ENCODE data around the gene KCTD17. TPM values are rescaled to one million over a fixed set of nuclear protein-coding genes. Genes with fewer than 3 reads are reported as not detected.

The KCTD17 gene
- total RNA-seq, 1 donor = 25.0 TPM

DNA sequence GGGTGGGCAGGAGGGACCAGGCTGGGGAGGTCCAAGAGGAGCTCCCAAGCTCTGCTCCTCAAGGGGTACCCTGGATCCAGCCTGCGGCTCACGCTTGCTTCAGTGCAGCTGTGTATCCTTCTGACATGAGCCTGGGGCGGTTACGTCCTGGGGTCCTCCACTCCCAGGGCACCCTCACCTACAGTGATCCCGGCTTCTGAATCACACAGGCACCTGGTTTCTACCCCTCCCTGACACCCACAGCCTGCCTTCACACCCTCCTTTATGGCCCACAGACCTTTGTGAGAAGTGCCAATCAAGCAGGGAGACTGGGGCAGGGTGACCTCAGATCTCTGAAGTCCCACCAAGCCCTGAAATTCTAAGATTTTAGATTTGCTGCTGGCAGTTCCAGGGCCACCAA is 30.5 kb upstream of the KCTD17 start:
- Histone ChIP-seq H3K36me3 (ENCODE audit: insufficient read depth, low read length) (peaks cover 23% of the 10 kb centered on the region), H3K79me2 (ENCODE audit: insufficient read depth, low read length) (peaks cover 11% of the 10 kb centered on the region), H3K4me3 (ENCODE audit: insufficient read depth, low read length) (no peak overlapping the region), H3K4me1 (ENCODE audit: insufficient read depth, low read length) (peaks cover 12% of the 10 kb centered on the region), H3K4me2 (ENCODE audit: insufficient read depth, low read length) (no peak overlapping the region), H2AFZ (ENCODE audit: low read length) (no peak overlapping the region), H4K20me1 (ENCODE audit: insufficient read depth, low read length) (peaks cover 34% of the 10 kb centered on the region), H3K27ac (ENCODE audit: low read depth, low read length) (no peak overlapping the region), H3K27me3 (ENCODE audit: insufficient read depth, low read length) (no peaks in the 10 kb centered on the region), H3K9me3 (ENCODE audit: low read depth, low read length) (no peaks in the 10 kb centered on the region)
- TF ChIP-seq, protein P1, sequence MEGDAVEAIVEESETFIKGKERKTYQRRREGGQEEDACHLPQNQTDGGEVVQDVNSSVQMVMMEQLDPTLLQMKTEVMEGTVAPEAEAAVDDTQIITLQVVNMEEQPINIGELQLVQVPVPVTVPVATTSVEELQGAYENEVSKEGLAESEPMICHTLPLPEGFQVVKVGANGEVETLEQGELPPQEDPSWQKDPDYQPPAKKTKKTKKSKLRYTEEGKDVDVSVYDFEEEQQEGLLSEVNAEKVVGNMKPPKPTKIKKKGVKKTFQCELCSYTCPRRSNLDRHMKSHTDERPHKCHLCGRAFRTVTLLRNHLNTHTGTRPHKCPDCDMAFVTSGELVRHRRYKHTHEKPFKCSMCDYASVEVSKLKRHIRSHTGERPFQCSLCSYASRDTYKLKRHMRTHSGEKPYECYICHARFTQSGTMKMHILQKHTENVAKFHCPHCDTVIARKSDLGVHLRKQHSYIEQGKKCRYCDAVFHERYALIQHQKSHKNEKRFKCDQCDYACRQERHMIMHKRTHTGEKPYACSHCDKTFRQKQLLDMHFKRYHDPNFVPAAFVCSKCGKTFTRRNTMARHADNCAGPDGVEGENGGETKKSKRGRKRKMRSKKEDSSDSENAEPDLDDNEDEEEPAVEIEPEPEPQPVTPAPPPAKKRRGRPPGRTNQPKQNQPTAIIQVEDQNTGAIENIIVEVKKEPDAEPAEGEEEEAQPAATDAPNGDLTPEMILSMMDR (IDR thresholded peaks at IDR 0.05; ENCODE audit: extremely low read depth, low read depth, low read length) = no peak
- peak; percentile 58 for DNase-seq (ENCODE audit: insufficient read length, low spot score, missing footprints)

- no peak overlapping the region for H3K4me3 ChIP-seq (ENCODE audit: insufficient read depth, low read length)
- peaks cover 12% of the 10 kb centered on the region for H3K4me1 ChIP-seq (ENCODE audit: insufficient read depth, low read length)
- H3K27me3 ChIP-seq (ENCODE audit: insufficient read depth, low read length) = no peaks in the 10 kb centered on the region
- DNase-seq (ENCODE audit: insufficient read length, low spot score, missing footprints) = peak; percentile 95
- H3K9me3 ChIP-seq (ENCODE audit: low read depth, low read length) = no peaks in the 10 kb centered on the region
- no peak overlapping the region for H3K4me2 ChIP-seq (ENCODE audit: insufficient read depth, low read length)
- no peak overlapping the region for H2AFZ ChIP-seq (ENCODE audit: low read length)
- TF ChIP-seq, protein P1 (IDR thresholded peaks at IDR 0.05; ENCODE audit: extremely low read depth, low read depth, low read length) = peak; percentile 86
- H3K27ac ChIP-seq (ENCODE audit: low read depth, low read length) = no peak overlapping the region
- H3K79me2 ChIP-seq (ENCODE audit: insufficient read depth, low read length) = peaks cover 11% of the 10 kb centered on the region
- H4K20me1 ChIP-seq (ENCODE audit: insufficient read depth, low read length) = peaks cover 33% of the 10 kb centered on the region
- H3K36me3 ChIP-seq (ENCODE audit: insufficient read depth, low read length) = peaks cover 25% of the 10 kb centered on the region
These were observed 29.6 kb upstream of the KCTD17 start for GRCh38 chr22:37021710-37022482.

GRCh38 chr22:37022483-37023337 is 28.8 kb upstream of the KCTD17 start:
- H3K4me3 ChIP-seq (ENCODE audit: insufficient read depth, low read length) = no peak overlapping the region
- H3K79me2 ChIP-seq (ENCODE audit: insufficient read depth, low read length) = peaks cover 11% of the 10 kb centered on the region
- no peak overlapping the region for H2AFZ ChIP-seq (ENCODE audit: low read length)
- H3K36me3 ChIP-seq (ENCODE audit: insufficient read depth, low read length) = peaks cover 25% of the 10 kb centered on the region
- DNase-seq (ENCODE audit: insufficient read length, low spot score, missing footprints) = peak; percentile 78
- TF ChIP-seq, protein P1 (IDR thresholded peaks at IDR 0.05; ENCODE audit: extremely low read depth, low read depth, low read length) = no peak
- H3K27me3 ChIP-seq (ENCODE audit: insufficient read depth, low read length) = no peaks in the 10 kb centered on the region
- no peak overlapping the region for H3K27ac ChIP-seq (ENCODE audit: low read depth, low read length)
- H4K20me1 ChIP-seq (ENCODE audit: insufficient read depth, low read length) = peaks cover 27% of the 10 kb centered on the region
- no peaks in the 10 kb centered on the region for H3K9me3 ChIP-seq (ENCODE audit: low read depth, low read length)
- no peak overlapping the region for H3K4me2 ChIP-seq (ENCODE audit: insufficient read depth, low read length)
- peaks cover 12% of the 10 kb centered on the region for H3K4me1 ChIP-seq (ENCODE audit: insufficient read depth, low read length)

Measured in osteoblast (primary cell).